Keratinocyte (primary cell): ENCODE results near the gene ALK.

Source experiments
- EZH2 ChIP-seq: IDR thresholded peaks from one replicate; pipeline ENCODE4 v1.6.1; 2012; ENCODE audit warnings: inconsistent platforms, mild to moderate bottlenecking, low read length, moderate library complexity
- TF ChIP-seq, protein P1 (sequence below), 3 experiments: IDR thresholded peaks in 1 of 3; conservative IDR thresholded peaks in 1 of 3; optimal IDR thresholded peaks in 1 of 3; 2 replicates in 2 of 3; 3 replicates in 1 of 3; pipeline versions ENCODE3 to v1.5.1; 2011; ENCODE audit warnings: low read length in 3 of 3, mild to moderate bottlenecking in 3 of 3, moderate library complexity in 2 of 3, control low read depth in 1 of 3, inconsistent platforms in 1 of 3; ENCODE audit not compliant: insufficient read depth in 2 of 3; ENCODE audit errors: extremely low read depth in 1 of 3

DNA sequence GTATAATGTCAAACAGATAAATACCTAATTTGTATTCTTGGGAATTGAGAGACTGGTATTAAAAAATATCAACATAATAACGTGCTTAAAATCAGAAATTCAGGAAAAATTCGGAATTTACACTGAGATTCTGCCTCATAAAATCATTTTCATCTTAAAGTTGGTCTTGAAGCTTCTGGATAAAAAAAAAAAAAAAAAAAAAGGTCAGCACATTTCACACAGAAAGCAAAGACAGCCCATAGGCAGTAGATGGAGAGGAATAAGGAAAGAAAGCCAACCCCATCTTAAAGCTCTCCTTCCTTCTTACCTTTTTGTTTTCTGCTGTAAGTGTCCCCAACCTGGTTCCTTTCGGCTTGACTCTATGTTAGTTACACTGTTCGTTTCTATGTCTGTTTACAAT is 41.5 kb upstream of the ALK start:
- no peak for TF ChIP-seq EZH2
- TF ChIP-seq, protein P1, sequence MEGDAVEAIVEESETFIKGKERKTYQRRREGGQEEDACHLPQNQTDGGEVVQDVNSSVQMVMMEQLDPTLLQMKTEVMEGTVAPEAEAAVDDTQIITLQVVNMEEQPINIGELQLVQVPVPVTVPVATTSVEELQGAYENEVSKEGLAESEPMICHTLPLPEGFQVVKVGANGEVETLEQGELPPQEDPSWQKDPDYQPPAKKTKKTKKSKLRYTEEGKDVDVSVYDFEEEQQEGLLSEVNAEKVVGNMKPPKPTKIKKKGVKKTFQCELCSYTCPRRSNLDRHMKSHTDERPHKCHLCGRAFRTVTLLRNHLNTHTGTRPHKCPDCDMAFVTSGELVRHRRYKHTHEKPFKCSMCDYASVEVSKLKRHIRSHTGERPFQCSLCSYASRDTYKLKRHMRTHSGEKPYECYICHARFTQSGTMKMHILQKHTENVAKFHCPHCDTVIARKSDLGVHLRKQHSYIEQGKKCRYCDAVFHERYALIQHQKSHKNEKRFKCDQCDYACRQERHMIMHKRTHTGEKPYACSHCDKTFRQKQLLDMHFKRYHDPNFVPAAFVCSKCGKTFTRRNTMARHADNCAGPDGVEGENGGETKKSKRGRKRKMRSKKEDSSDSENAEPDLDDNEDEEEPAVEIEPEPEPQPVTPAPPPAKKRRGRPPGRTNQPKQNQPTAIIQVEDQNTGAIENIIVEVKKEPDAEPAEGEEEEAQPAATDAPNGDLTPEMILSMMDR (optimal IDR thresholded peaks at IDR 0.05 in 1 of 3, IDR thresholded peaks at IDR 0.05 in 1 of 3, conservative IDR thresholded peaks at IDR 0.05 in 1 of 3; ENCODE audit: extremely low read depth in 1 of 3, insufficient read depth in 2 of 3, low read length in 3 of 3), result no peak
